MG63 (cell line): ENCODE data around the gene DRC3. TPM values are rescaled to one million over a fixed set of nuclear protein-coding genes. Genes with fewer than 3 reads are reported as not detected.
"Not testable (repeated sequence)": the region's sequence is repeated elsewhere in the genome, so short reads cannot be mapped to it uniquely, and the experiment has no call there.

Source experiments
- DNase-seq: peaks from one replicate; pipeline ENCODE4 v3.0.0-alpha.2; 2020
- H3K27me3 ChIP-seq: fragments of 250-450 bp; sonication (Bioruptor Pico); 2 replicates; pipeline ENCODE4 v1.5.1; 2020; ENCODE audit warnings: mild to moderate bottlenecking, moderate library complexity
- H3K36me3 ChIP-seq: fragments of 250-450 bp; sonication (Bioruptor Pico); 2 replicates; pipeline ENCODE4 v1.5.1; 2020; ENCODE audit warnings: mild to moderate bottlenecking, moderate library complexity
- H3K4me3 ChIP-seq: fragments of 250-450 bp; sonication (Bioruptor Pico); 2 replicates; pipeline ENCODE4 v1.5.1; 2020; ENCODE audit warnings: mild to moderate bottlenecking, moderate library complexity
- H3K9me3 ChIP-seq: fragments of 250-450 bp; sonication (Bioruptor Pico); 2 replicates; pipeline ENCODE4 v1.5.1; 2020; ENCODE audit warnings: mild to moderate bottlenecking, moderate library complexity
- total RNA-seq: library from RNA; depleted of rRNA; stranded (reverse); fragments of >200 nt; shearing (Covaris generic); gene quantifications from 2 replicates; pipeline ENCODE4 v1.2.3, GENCODE V29; 2014; ENCODE audit warnings: low replicate concordance

Gene DRC3
- total RNA-seq, 1 experiment from 2014 or later: 1.3 TPM

DNA sequence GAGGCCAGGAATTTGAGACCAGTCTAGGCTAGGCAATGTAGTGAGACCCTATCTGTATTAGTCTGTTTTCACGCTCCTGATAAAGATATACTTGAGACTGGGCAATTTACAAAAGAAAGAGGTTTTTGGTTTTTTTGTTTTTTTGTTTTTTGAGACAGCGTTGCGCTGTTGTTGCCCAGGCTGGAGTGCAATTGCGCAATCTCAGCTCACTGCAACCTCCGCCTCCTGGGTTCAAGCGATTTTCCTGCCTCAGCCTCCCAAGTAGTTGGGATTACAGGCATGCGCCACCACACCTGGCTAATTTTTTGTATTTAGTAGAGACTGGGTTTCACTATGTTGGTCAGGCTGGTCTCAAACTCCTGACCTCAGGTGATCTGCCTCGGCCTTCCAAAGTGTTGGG, 23.2 kb downstream of the DRC3 start:
- not testable (repeated sequence) for H3K27me3 ChIP-seq

DNA sequence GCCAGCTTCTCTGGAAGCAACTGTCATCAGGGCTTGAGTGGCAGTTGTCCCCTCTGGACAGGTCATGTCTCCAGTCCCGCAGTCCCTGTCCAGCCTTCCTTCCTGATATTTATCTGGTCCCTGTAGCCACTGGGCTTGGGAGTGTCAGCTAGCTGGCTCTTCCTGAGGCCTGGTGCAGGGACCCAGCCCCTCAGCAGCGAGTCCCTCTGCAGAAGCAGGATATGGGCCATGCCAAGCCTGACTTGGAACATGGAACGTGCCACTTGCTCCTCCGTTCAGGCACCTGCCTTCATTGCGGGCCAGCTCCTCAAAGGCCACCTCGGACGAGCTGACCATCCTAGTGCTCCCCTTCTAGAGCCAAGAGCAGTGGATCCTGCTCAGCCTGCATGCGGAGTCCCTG, 26.3 kb downstream of the DRC3 start:
- DNase-seq: no peak
- Histone ChIP-seq H3K27me3 (no peaks in the 10 kb centered on the region), H3K9me3 (no peaks in the 10 kb centered on the region), H3K4me3 (no peak overlapping the region), H3K36me3 (no peaks in the 10 kb centered on the region)

More for the DNA sequence above, 23.2 kb downstream of the DRC3 start:
- H3K9me3 ChIP-seq, H3K36me3 ChIP-seq, DNase-seq, H3K4me3 ChIP-seq: not testable (repeated sequence)

DNA sequence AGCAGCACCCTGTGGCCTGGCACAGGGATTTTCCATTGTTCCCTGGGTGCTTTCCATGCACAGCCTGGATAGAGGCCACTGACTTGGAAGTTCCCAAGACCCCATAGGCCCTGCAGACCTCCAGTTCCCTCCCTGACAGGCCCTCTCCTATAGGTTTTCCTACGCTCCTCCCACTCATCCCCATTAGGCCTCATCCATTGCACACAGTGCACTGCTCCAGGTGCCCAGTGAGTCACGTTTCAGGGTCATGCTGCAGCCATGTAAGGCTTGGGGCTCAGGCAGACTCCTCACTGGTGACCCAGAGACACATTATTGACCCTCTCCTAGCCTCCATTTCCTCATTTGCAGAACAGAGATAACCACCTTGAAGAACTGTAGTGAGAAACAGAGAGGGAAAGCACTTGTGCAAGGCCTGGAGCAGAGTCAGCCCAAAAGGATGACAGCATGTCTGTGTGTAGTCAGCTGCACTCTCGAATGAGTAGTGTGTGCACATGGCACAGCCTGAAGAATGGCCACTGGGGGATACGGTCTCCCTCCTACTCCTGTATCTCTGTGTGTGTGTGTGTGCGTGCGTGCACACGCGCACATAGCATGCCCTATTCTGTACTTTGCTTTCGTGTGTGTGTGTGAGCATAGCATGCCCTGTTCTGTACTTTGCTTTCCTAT, 26.8 kb downstream of the DRC3 start:
- Histone ChIP-seq H3K36me3 (no peaks in the 10 kb centered on the region), H3K4me3 (no peak overlapping the region), H3K27me3 (no peaks in the 10 kb centered on the region), H3K9me3 (no peaks in the 10 kb centered on the region)
- no peak for DNase-seq

DNA sequence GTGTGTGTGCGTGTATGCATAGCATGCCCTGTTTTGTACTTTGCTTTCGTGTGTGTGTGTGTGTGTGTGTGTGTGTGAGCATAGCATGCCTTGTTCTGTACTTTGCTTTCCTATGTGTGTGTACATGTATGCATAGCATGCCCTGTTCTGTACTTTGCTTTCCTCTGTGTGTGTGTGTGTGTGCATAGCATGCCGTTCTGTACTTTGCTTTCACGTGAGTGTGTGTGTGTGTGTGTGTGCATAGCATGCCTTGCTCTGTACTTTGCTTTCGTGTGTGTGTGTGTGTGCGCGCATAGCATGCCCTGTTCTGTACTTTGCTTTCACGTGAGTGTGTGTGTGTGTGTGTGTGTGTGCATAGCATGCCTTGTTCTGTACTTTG, 27.4 kb downstream of the DRC3 start:
- no peaks in the 10 kb centered on the region for H3K27me3 ChIP-seq
- no peak for DNase-seq
- no peak overlapping the region for H3K4me3 ChIP-seq
- no peaks in the 10 kb centered on the region for H3K9me3 ChIP-seq
- no peaks in the 10 kb centered on the region for H3K36me3 ChIP-seq

DNA sequence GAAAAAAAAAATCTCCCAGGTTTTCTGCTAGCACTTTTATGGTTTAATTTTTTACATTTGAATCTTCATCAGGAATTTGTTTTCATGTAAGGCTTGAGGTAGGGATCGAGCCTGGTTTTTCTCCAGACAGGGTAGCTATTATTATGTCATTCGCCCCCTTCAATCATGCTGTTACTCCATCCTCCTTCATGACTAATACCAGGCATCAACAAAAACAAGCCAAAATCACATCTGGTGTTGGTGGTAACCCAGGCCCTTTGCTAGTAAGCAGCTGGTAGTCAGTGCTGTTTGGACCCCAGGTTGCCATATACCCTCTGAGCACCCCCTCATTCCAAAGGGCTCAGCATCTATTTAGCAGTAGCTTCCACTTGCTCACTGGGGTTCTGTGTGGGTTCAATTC, 29.5 kb downstream of the DRC3 start:
- Histone ChIP-seq H3K9me3 (no peaks in the 10 kb centered on the region), H3K27me3 (no peaks in the 10 kb centered on the region), H3K36me3 (no peaks in the 10 kb centered on the region), H3K4me3 (no peak overlapping the region)
- DNase-seq: no peak

DNA sequence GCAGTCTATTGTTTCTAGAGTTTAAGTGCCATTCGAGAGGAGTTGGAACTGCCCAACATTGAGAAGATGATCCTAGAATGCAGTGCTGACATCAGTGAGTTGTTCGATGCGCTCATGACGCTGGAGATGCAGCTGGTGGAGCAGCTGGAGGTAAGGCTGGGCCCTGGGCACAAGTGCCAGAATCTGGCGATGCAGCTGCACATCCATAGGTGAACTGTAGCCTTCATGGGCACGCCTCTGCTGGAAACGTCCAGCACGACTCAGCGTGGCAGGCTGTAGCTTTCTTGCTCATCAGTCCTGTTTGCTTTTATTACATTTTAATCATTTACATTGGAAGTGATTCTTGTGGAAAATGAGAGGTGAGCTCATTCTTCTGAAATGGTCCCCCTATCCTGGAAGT, 31.7 kb downstream of the DRC3 start:
- Histone ChIP-seq H3K27me3 (no peaks in the 10 kb centered on the region), H3K9me3 (no peaks in the 10 kb centered on the region), H3K36me3 (no peaks in the 10 kb centered on the region), H3K4me3 (no peak overlapping the region)
- peak; percentile 57 for DNase-seq

DNA sequence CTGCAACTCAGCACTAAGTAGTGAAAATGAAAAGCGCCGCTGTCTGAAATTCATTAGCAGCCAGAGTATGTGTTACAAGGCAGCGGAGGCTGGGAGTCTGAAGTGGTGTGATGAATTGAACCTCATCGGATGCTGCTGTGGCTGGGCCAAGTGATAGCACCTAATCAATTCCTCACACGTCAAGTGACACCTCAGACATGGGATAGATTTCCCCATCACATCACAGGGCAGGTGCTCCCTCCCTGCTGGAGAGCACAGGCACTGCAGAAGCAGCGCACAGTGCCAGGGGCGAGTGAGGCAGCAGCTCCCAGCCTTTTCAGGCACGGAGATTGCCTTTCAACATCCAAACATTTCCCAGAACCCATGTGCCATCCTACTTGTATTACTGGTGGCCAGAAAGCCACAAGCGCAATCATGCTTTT, 32.2 kb downstream of the DRC3 start:
- Histone ChIP-seq H3K4me3 (no peak overlapping the region), H3K36me3 (no peaks in the 10 kb centered on the region), H3K9me3 (no peaks in the 10 kb centered on the region), H3K27me3 (no peaks in the 10 kb centered on the region)
- DNase-seq: no peak

DNA sequence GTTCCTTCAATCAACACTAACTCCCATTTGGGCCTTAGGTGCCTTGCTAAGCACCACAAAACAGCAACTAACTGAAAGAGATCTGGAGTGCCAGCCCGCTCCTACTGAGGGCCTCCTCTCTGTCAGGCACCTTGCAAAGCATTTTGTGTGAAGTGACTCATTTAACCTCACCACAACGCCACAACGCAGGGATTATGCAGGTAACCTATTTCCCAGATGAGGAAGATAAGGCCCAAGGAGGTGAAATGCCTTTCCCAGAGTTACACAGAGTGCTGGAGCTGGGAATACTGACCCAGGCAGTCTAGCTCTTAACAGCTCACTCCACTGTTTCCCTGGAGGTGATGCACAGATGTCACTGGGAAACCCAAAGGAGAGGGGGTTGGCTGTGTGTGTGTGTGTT, 32.8 kb downstream of the DRC3 start:
- no peak for DNase-seq
- no peaks in the 10 kb centered on the region for H3K36me3 ChIP-seq
- H3K9me3 ChIP-seq: no peaks in the 10 kb centered on the region
- H3K4me3 ChIP-seq: no peak overlapping the region
- no peaks in the 10 kb centered on the region for H3K27me3 ChIP-seq

DNA sequence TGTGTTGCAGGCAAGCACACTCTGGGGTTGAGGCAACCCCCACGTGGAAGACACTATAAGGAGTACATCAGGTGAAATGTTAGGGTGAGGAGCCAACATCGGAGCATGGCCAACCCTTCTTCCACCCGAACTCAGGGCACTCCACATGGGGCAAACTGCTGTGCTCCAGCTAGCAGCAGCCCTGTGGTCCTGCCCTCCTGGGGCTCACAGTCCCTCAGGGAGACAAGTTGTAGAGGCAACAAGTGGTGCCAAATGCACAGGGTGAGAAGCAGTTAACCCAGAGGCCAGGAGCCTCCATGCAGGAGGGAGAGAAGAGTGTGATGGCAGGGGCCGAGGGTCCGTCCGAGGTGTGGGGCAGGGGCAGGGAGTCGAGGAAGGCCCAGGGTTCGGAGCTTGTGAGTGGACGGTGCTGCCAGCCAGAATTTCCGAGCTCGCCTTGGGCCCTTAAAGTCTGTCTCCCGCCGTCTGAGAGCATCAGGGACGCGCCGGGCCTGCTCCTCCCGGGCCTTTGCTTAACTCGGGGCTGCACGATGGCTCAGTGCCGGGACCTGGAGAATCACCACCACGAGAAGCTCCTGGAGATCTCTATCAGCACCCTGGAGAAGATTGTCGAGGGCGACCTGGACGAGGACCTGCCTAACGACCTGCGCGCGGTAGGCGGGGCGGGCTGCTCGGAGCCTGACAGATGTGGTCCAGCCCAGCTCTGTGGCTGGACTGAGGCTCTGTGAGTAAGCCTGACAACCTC, 34.0 kb downstream of the DRC3 start:
- H3K9me3 ChIP-seq: no peaks in the 10 kb centered on the region
- no peak overlapping the region for H3K4me3 ChIP-seq
- H3K27me3 ChIP-seq: no peaks in the 10 kb centered on the region
- H3K36me3 ChIP-seq: no peaks in the 10 kb centered on the region
- no peak for DNase-seq

DNA sequence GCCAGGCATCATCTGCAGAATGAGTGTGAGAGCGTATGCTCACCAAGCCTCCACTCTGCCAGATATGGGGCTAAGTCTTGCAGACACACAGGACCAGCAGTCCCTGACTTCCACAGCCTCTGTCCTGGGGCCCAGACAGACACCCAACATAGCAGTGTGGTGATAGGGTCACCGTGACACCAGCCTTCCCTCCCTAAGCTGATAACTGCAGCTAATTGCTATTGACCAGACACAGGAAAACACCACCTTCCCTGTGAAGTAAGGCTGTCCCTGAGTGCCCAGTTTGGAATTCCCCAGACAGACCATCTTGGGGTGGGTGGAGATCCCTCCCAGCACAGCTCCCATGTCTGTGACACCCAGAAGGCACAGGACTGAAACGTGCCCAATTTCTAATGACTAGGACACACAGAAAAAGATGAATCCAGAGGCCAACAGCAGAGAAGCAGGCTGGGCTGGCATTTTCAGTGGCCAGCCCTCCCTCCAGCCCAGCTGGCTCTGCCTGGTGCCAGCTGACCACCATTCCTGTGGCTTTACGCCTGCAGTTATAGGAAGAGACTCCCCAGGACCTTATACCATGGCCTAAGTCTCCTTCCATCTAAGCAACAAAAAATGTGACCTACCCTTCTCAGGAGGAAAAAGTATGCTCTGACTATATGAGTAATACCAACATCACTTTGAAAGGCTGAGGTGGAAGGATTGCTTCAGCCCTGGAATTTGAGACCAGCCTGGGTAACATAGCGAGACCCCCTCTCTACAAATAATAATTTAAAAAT, 36.0 kb downstream of the DRC3 start:
- no peaks in the 10 kb centered on the region for H3K27me3 ChIP-seq
- peak; percentile 78 for DNase-seq
- H3K9me3 ChIP-seq: no peaks in the 10 kb centered on the region
- H3K4me3 ChIP-seq: no peak overlapping the region
- no peaks in the 10 kb centered on the region for H3K36me3 ChIP-seq

DNA sequence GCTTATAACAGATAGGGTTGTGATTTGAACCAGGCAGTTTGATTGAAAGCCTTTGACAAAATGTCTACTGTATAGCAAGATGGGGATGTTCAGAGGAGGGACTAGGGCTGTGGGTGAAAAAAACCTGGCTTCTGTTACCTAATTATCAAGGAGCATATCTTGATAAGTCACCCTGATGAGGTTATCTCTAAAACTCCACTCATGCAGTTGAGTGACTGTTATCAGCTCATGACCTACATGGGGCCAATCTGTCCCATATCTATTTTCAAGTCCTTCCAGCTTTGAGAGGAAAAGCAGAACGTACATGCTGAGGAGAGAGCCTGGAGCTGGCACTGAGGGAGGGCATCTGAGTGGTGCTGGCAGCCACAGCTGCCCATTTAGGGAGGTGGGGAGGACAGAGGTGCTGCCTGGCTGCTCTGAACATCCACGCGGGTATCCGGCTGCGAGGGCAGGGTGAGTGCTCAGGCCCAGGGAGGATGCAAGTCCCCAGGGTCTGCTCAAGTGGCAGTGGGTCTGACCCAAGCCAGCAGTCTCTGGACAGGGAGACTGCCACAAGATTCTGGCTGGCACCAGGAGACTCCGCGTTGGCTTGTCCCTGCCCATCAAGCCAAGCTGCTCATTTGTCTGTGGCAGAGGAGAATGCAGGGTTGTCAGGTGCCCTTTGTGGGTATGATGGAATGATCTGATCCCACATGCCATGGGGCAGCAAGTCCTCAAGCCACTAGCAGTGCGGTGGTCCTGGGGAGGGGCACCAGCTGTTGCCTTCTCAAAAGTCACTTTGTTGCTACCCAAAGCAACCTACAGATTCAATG, 37.2 kb downstream of the DRC3 start:
- Histone ChIP-seq H3K4me3 (no peak overlapping the region), H3K36me3 (no peaks in the 10 kb centered on the region), H3K27me3 (no peaks in the 10 kb centered on the region), H3K9me3 (no peaks in the 10 kb centered on the region)
- DNase-seq: no peak

DNA sequence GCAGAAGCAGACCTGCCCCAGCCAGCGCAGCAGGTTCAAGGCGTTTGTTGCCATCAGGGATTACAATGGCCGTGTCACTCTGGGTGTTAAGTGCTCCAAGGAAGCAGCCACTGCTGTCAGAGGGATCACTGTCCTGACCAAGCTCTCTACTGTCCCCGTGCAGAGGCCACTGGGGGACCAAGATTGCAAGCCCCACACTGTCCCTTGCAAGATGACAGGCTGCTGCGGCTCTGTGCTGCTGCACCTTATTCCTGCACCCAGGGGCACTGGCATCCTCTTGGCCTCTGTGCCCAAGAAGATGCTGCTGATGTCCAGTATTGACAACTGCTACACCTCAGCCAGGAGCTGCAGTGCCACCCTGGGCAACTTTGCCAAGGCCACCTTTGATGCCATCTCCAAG, 38.6 kb downstream of the DRC3 start:
- no peak overlapping the region for H3K4me3 ChIP-seq
- no peaks in the 10 kb centered on the region for H3K27me3 ChIP-seq
- H3K9me3 ChIP-seq: no peaks in the 10 kb centered on the region
- DNase-seq: no peak
- H3K36me3 ChIP-seq: no peaks in the 10 kb centered on the region

DNA sequence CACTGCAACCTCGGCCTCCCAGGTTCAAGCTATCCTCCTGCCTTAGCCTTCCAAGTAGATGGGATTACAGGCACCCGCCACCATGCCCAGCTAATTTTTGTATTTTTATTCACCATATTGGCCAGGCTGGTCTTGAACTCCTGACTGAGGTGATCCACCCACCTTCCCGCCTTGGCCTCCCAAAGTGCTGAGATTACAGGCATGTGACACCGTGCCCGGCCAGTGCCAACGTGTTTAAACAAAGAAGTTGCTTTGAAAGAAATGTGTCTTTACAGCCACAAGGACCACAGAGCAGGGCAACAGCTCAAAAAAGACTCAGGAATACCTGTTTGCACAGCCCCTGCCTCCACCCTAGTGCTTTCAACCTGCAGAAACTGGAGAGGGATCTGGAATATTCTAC, 41.3 kb downstream of the DRC3 start:
- no peaks in the 10 kb centered on the region for H3K9me3 ChIP-seq
- no peaks in the 10 kb centered on the region for H3K27me3 ChIP-seq
- no peak for DNase-seq
- H3K36me3 ChIP-seq: no peaks in the 10 kb centered on the region
- no peak overlapping the region for H3K4me3 ChIP-seq

DNA sequence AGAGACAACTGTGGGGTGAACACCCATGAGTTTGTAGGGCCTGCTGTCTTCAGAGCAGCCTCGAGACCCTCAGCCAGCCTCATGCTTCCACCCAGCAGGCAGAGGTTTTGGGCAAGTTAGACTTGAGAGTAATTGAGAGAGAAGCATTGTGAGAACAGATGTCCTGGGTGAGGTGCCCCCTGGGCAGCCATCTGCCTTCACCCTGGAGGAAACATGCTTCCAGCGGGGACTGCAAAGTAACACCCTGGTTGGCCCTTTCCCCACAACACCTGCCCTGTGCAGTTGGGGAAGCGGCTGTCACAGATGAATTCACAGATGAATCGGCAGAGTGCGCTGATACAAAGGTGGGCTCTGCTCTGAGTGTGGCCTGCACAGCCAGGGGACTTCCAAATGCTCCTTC, 42.9 kb downstream of the DRC3 start:
- H3K9me3 ChIP-seq: no peaks in the 10 kb centered on the region
- H3K36me3 ChIP-seq: no peaks in the 10 kb centered on the region
- H3K4me3 ChIP-seq: no peak overlapping the region
- no peaks in the 10 kb centered on the region for H3K27me3 ChIP-seq
- DNase-seq: no peak

DNA sequence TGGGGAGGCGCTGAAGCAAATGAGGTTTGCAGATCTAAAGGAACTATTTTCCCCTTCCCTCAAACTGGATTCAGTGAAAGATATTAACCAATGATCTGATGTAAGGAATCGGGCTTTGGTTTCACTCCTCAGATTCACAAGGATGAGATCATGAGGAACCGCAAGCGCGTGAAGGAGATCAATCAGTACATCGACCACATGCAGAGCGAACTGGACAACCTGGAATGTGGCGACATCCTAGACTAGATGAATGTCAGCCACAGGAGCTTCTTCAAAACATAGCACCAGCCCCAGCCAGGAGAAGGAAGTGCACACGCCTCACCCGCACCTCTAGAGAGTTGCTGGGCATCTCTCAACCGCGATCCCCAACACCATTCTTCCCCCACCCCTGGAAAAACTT, 43.8 kb downstream of the DRC3 start:
- Histone ChIP-seq H3K27me3 (no peaks in the 10 kb centered on the region), H3K9me3 (no peaks in the 10 kb centered on the region), H3K4me3 (no peak overlapping the region), H3K36me3 (no peaks in the 10 kb centered on the region)
- no peak for DNase-seq

DNA sequence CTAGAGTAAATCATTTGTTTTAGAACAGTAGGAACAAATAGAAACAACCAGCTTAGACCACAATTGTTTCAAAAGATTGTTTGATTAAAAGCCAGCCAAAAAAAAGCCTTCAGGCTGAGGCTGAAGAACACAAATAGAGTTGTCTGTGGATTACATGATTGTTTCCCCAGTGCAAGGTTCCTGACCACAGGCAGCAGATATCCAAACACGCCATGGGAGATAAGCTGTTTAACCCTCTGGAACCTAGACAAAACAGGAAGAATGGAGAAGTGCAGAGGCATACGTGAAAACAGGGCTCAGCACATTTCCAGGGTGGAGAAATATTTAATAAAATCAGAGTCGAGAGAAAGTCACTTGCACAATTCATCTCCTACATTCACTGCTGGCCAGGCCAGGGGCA, 45.3 kb downstream of the DRC3 start:
- Histone ChIP-seq H3K36me3 (no peaks in the 10 kb centered on the region), H3K27me3 (no peaks in the 10 kb centered on the region), H3K4me3 (no peak overlapping the region), H3K9me3 (no peaks in the 10 kb centered on the region)
- DNase-seq: no peak

DNA sequence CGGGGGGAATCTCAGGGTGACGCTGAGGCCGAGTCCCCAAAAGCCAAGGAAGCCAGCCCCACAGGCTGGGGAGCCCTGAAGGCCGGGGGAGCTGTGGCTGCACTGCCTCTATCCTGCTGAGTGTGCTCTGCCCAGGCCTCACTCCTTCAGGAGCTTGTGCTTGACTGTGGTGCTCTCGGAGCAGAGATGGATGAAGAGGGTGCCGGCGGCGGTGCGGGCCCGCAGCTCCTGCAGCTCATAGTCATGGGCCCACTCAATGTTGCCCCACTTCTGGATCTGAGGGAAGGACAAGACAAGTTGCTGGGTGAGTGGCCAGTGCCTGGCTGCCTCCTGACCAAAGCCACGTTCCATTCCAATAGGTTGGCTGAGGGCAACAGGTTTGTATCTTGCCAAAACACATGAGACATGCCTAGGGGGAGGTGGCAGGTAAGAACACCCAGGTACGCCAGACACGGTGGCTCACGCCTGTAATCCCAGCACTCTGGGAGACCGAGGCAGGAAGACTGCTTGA, 45.8 kb downstream of the DRC3 start:
- Histone ChIP-seq H3K27me3 (no peaks in the 10 kb centered on the region), H3K9me3 (no peaks in the 10 kb centered on the region), H3K36me3 (no peaks in the 10 kb centered on the region), H3K4me3 (no peak overlapping the region)
- no peak for DNase-seq
